OCI-LY3 (cell line): Measurements from ENCODE around the gene NUDC.

Source experiments
- CTCF ChIP-seq: fragments of 200-600, 300-600 bp; sonication (generic); IDR thresholded peaks from 2 replicates; pipeline ENCODE4 v1.5.1; 2014; ENCODE audit warnings: antibody characterized with exemption, low read length, low read depth
- EZH2phosphoT487 ChIP-seq: fragments of 200-600 bp; shearing (Covaris generic); IDR thresholded peaks from 2 replicates; pipeline ENCODE4 v1.6.1; 2018; ENCODE audit warnings: antibody characterized with exemption, mixed run types, low read depth

GRCh38 chr1:26890467-26890796 lies 31.1 kb upstream of the NUDC start:
- TF ChIP-seq CTCF: no peak
- TF ChIP-seq EZH2phosphoT487: no peak
